8988T (cell line): ENCODE data around the gene CD9.
A peak's percentile ranks its signal among the peaks of the same experiment; 100 is the strongest.

Source experiments
- DNase-seq: peaks from one replicate; pipeline ENCODE4 v3.0.0; 2011

Gene CD9

GRCh38 chr12:6277982-6278438 lies 77.8 kb downstream of the CD9 start:
- DNase-seq = no peak

- peak; percentile 53 for DNase-seq
Measured at GRCh38 chr12:6278439-6279255, 78.4 kb downstream of the CD9 start.

DNA sequence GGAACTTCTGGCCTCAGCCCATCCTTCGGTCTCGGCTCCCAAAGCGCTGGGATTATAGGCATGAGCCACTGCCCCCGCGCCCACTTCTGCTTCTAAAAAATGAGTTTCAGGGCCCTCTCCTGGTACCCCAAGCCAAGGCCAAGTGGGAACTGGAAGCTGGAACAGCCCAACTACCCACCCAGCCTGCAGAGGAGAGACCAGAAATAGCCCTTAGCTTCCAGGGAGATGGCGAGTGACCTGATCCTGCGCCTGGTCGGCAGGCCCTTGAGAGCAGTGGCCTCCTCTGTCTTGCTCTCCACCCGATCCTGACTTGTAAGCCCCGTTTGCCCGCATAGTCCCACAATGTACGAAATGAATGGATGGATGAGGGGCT lies 79.0 kb downstream of the CD9 start:
- no peak for DNase-seq

- DNase-seq = no peak
Measured at GRCh38 chr12:6279631-6280030, 79.4 kb downstream of the CD9 start.

DNA sequence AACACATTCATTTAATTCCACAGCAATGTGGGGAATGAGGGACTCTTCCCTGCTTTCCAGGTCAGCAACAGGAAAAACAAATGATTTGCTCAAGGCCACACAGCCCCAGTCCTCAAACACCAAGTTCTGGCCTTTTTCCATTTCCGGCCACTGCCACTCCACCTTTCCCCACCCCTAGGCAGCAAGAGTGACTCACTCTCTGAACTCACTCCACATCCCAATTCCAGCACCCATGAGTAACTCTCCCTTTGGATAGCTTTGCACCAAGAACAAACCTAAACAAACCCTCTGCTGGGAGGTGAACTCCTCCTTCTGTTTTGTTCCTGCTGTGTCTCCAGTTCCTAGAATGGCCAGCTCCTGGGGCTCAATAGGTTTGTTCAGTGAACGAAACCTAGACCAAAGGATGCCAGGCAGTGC lies 79.9 kb downstream of the CD9 start:
- DNase-seq = peak; percentile 56

GRCh38 chr12:6280672-6281071 lies 80.5 kb downstream of the CD9 start:
- no peak for DNase-seq

DNA sequence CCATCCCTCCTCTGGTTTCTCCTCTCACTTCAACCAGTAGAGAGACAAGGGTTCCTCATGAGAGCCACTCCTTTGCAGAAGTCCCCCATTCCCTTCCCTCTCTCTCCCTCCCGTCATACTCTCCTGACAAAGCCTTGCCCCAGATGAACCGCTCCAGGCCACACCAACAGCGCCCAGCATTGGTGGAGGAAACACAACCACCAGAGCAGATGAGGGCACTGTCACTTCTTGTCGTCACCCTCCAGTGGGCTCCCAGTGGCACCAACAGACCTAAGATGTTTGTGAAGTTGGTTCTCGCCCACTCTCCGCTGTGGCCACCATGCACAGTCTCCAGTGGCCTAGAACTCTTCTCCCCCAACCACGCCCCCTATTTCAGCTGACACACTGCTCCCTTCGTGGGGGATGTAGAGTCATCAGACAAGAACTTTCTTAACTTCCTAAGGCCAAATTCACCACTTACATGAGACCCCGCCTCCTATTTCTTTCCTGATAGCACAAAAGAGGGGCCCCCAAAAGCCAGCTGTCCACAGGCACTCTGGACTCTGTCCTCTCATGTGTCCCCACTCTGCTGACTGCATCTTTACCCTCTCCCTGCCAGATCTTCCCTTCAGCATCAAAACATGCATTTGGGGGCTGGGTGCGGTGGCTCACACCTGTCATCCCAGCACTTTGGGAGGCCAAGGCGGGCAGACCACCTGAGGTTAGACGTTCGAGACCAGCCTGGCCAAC lies 81.0 kb downstream of the CD9 start:
- no peak for DNase-seq

DNA sequence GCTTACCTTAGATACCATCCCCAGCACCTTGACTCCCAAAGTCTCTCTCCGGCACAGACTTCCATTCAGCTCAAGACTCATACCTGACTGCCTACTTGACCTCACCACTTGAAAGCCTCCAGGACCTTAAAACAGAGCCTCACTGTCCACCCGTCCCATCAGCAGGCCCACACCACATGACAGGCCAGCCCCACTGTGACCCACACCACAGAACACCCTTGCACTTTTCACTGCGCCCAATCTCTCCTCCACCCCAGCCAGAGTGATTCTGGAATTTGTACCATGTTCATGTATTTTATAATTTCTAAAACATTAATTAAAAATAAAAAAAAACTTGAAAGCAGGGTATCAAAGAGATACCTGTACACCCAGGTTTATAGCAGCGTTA lies 82.2 kb downstream of the CD9 start:
- no peak for DNase-seq

- no peak for DNase-seq
Measured at GRCh38 chr12:6284273-6284672, 84.1 kb downstream of the CD9 start.

- peak; percentile 71 for DNase-seq
Measured at GRCh38 chr12:6285063-6285477, 84.9 kb downstream of the CD9 start.

- DNase-seq = no peak
Measured at GRCh38 chr12:6285532-6286306, 85.5 kb downstream of the CD9 start.
